Astrocyte of the cerebellum (primary cell): Measurements from ENCODE around the gene TPRG1L.

Experiments used
- DNase-seq: peaks from one replicate; pipeline ENCODE4 v3.0.0-alpha.2; 2011; ENCODE audit warnings: low read depth
- H3K4me3 ChIP-seq: 2 replicates; pipeline ENCODE4 v1.5.1; 2011; ENCODE audit warnings: mild to moderate bottlenecking, low read depth, low read length, moderate library complexity
- CTCF ChIP-seq: IDR thresholded peaks from 2 replicates; pipeline ENCODE4 v1.5.1; 2012; ENCODE audit warnings: low read length, low read depth, moderate library complexity, mild to moderate bottlenecking; ENCODE audit errors: missing control alignments
- in situ Hi-C: cut with HindIII; loops from 2 replicates; pipeline ENCODE4 v1.10.0; 2017; ENCODE audit warnings: low sequenced_read_pairs

The TPRG1L gene

GRCh38 chr1:3650248-3651025 lies 25.6 kb downstream of the TPRG1L start:
- peak overlapping the region; percentile 94 for H3K4me3 ChIP-seq
- DNase-seq: no peak
- no peak for TF ChIP-seq CTCF
- in situ Hi-C loops: no loop called here

- H3K4me3 ChIP-seq: no peak overlapping the region
- TF ChIP-seq CTCF: no peak
- DNase-seq: no peak
- in situ Hi-C loops: no loop called here
These were observed 26.5 kb downstream of the TPRG1L start for GRCh38 chr1:3651026-3651929.

- in situ Hi-C loops: no loop called here
- TF ChIP-seq CTCF: no peak
- no peak for DNase-seq
- no peak within 1 kb of the TSS for H3K4me3 ChIP-seq
These were observed 27.2 kb downstream of the TPRG1L start, which contains the start of gene TP73 for GRCh38 chr1:3651930-3652547. Gene TP73 (plus strand): TSS chr1:3652516. CDS start chr1:3682366, 29,850 bp downstream.

- no peak overlapping the region for H3K4me3 ChIP-seq
- in situ Hi-C loops: no loop called here
- DNase-seq: no peak
- TF ChIP-seq CTCF: no peak
These were observed 27.9 kb downstream of the TPRG1L start for GRCh38 chr1:3652548-3653285.

GRCh38 chr1:3653286-3653618 lies 28.4 kb downstream of the TPRG1L start:
- in situ Hi-C loops: no loop called here
- DNase-seq: no peak
- TF ChIP-seq CTCF: no peak
- no peak overlapping the region for H3K4me3 ChIP-seq

- DNase-seq: no peak
- in situ Hi-C loops: no loop called here
- no peak for TF ChIP-seq CTCF
- H3K4me3 ChIP-seq: no peak overlapping the region
These were observed 29.9 kb downstream of the TPRG1L start for GRCh38 chr1:3654549-3655281.
